HG03039 (cell line): Measurements from ENCODE around the gene CCDC12.

Experiments used
- ATAC-seq: cut with Tn5 transposase; IDR thresholded peaks from one replicate; pipeline ENCODE4 v1.9.1; 2021; ENCODE audit warnings: mild to moderate bottlenecking, moderate library complexity; ENCODE audit not compliant: unreplicated experiment

Gene CCDC12

DNA sequence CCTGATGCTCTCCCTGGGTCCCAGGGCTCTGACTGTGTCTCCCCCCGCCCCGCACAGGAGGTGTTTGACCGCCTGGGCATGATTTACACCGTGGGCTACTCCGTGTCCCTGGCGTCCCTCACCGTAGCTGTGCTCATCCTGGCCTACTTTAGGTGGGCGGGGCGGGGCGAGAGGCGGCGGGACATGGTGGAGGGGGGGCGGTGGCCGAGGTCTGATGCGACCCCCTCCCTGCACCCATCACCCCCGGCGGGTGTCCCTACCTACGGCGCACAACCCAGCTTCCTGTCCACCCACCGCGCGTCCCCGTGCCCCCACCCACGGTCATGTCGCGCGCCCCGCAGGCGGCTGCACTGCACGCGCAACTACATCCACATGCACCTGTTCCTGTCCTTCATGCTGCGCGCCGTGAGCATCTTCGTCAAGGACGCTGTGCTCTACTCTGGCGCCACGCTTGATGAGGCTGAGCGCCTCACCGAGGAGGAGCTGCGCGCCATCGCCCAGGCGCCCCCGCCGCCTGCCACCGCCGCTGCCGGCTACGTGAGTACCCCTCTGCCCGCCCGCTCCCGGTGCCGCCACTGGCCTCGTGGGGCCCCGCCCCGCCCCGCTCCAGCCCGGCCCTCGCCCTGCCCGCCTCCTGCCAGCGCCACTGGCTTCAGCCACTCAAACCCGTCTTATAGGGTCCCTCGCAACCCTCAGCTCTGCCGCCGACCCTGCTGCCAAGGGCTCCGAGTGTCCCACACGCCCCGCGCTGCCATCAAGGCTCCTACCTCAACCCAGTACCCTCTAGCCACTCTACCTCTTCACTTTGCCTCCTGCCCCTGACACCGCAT, 78.0 kb downstream of the CCDC12 start:
- no peak for ATAC-seq

GRCh38 chr3:46897829-46898320, 78.7 kb downstream of the CCDC12 start:
- no peak for ATAC-seq

DNA sequence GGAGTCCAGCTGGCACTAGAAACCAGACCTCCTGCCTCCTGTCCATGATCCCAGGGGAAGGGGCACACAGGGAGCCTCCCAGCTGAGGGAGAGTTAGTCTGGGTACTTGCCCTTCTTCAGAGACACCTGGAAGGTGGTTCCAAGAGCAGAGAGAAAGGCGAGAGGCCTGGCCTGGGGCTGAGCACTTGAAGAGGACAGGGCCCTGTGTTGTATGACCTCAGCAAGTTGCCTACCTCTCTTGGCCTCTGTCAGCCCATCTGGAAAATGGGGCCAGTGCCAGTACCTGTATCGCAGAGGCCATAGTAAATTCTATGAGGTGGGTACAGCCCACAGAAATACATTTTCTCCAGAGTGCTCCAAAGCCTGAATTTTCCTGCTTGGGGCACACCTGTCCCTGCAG, 79.5 kb downstream of the CCDC12 start:
- ATAC-seq: no peak

- no peak for ATAC-seq
These were observed 80.2 kb downstream of the CCDC12 start for GRCh38 chr3:46896386-46896785.

GRCh38 chr3:46895761-46896160, 80.8 kb downstream of the CCDC12 start:
- ATAC-seq: no peak

DNA sequence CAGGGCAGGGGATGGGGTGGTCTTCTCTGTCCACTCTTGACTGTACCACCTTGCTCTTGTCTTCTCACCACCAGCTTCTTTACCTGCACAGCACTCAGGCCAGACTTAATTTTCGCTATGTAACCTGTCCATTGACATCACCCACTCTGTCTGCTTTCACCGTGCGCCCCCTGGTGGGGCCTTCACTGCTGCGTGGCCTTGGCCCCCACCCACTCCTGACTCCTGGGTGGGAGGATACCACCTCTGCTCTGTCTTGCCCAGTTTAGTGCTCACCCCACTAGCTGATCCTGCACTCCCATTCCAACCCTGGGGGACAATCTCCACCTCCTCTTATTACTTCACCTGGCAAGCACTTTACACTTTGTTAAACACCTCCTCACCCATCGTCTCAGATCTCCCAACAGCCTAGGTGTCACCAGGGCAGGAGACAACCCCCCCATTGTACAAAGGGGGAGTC, 81.3 kb downstream of the CCDC12 start:
- ATAC-seq: no peak

GRCh38 chr3:46894256-46894655, 82.3 kb downstream of the CCDC12 start:
- ATAC-seq: no peak

DNA sequence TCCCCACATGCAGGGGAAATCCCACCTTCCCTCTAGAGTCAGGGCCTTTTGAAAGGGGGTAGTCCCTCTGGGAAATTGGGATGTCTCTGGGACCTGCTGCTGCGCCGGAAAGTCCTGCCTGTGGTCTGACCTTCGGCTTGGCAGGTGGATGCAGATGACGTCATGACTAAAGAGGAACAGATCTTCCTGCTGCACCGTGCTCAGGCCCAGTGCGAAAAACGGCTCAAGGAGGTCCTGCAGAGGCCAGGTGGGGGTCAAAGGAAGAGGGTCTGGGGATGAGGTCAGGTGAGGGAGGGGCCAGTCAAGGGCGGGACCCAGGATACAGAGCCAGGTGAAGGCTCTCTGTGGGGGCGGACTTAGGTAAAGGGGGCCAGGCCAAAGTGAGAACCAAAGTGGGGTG, 82.8 kb downstream of the CCDC12 start:
- ATAC-seq: no peak

DNA sequence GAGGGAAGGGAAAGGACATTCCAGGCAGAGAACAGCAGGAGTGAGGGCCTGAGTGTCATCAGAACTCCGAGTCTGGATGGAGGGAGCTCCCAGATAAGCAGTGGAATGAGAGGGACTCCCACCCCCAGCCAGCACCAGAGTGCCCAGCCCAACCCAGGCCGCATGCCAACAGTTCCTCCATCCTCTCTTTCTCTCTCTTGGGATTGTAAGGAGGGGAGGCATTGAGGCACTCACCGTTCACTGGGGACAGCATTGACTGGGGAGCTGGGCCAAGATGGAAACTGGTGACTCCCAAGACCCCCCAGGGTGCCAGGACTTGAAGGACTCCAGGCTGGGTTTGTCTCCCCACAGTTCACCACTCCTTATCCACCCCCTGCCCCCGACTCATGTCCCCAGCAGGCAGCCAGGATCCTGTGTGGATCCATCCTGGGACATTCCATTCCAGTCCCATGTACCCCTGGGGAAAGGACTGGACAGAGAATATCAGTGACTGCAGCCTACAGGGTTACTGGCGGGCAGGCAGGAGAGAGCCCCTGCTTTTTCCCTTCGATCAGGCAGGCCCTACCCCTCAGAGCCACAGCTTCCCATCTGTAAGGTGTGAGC, 83.3 kb downstream of the CCDC12 start:
- ATAC-seq: no peak

DNA sequence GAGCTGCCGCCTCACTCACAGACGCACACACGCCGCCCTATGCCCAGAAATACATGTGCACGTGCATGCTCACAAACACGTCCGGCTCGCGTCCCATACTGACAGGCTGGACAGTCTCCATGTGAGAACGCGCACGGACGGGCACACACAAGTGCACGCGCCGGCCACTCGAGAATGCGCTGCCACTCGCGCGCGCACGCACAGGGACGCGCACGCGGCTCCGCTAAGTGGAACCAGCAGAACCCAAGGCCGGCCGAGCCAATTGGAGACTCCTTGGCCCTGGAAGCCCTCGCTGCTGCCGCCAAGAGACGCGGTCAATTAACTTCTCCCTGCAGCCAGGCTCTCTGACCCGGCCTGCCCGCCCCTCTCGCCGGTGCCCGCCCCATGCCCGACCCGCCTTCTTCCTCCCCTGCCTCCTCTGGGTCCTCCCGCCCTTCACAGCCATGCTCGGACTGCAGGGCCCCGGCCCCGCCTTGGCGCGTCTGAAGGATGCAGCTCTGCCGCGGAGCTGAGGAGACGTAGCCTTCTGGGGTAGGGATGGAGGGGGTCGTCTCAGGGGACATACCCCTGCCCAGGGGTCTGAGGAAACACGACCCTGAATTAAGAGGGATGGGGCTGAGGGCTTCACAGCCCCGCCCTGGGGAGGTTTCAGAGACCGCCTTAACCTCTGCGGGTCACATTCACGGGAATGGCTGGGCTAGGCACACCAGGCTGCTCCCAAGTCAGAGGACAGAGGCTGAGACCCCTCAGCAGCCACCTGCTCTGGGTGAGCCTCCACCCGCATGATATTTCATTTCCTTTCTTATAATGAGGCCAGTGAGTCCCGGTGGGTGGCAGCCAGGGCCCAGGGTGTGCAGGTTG, 84.0 kb downstream of the CCDC12 start:
- ATAC-seq: no peak

- no peak for ATAC-seq
These were observed 85.4 kb downstream of the CCDC12 start for GRCh38 chr3:46891132-46891531.

- ATAC-seq: no peak
These were observed 86.4 kb downstream of the CCDC12 start for GRCh38 chr3:46890132-46890531.

GRCh38 chr3:46889381-46890110, 87.0 kb downstream of the CCDC12 start:
- ATAC-seq: no peak

DNA sequence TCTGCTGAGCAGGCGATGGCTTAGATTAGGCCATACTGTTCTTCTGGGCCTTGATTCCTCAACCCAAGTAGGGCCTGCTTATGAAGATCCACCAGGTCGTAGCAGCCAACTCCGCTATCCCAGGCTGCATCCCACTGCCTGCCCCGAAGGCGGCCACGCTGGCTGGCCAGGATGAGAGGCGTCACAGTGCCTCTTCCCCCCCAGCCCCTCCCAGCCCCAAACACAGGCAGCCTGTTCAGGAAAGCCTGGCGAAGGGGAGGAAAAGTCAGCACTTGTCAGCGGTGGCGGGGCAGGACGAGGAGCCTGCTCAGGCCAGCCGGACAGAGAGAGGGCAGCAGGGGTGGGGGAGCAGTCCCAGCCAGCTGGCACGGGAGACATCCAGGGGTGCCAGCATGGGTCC, 87.8 kb downstream of the CCDC12 start:
- ATAC-seq: no peak

DNA sequence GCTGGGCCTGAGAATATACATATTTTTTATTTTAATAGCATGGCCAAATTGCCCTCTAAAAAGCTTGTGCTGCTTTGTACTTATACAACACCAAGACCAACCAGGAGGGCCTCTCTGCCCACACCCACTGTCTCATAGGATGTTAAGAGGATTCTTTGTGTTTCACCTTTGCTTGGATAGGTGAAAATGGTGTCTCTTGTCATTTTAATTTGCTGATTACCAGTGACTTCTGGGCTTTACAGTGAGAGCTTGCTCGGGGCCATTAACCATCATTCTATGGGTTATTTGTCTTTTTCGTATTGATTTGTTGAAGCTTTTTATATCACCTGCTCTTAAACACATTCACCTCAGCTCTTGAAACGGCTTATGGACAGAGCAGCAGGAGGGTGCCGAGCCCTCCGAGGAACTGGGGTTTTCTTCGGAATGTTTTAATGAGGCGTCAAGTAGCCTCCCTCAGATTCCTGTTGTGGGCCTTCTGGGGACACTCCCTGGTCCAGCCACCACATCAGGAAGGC, 88.5 kb downstream of the CCDC12 start:
- ATAC-seq: no peak

GRCh38 chr3:46885612-46886011, 90.9 kb downstream of the CCDC12 start:
- ATAC-seq: no peak

DNA sequence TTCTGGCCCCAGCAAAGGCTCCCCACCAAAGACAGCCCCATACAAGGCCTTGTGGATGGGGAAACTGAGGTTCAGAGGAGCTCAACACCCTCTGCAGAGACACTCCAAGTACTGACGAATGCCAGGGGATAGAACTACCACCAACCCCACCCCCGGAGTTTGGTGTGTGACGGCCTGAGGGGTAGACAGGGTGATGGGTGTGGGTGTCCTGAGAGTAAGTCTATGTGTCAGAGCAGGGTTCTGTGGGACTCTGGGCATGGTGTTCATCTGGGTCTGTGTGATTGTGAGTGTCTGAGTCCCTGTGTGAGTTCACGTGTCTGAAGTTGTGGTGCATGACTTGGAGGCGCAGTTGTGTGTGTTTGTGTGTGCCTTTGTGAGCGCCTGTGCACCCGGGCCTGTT, 91.6 kb downstream of the CCDC12 start:
- ATAC-seq: no peak

DNA sequence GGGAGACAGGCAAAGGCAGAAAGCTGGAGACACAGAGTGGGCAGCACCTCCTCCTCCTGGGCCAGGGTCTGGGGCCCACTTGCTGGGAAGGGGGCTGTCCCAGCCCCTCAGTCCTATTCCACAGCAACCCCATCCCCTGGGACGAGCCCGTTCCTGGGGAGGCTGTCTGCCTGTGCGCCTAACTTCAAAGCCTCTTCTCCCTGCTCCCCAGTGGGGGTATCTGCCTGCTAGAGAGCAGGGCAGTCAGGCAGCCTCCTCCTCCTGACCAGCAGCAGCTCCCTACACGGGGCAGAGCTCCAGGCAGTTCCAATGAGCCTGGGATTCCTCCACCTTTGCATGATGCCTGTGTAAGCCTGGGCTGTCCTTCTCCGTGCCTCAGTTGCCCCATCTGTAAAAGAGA, 92.1 kb downstream of the CCDC12 start:
- ATAC-seq: no peak

GRCh38 chr3:46883830-46884185, 92.7 kb downstream of the CCDC12 start:
- no peak for ATAC-seq

DNA sequence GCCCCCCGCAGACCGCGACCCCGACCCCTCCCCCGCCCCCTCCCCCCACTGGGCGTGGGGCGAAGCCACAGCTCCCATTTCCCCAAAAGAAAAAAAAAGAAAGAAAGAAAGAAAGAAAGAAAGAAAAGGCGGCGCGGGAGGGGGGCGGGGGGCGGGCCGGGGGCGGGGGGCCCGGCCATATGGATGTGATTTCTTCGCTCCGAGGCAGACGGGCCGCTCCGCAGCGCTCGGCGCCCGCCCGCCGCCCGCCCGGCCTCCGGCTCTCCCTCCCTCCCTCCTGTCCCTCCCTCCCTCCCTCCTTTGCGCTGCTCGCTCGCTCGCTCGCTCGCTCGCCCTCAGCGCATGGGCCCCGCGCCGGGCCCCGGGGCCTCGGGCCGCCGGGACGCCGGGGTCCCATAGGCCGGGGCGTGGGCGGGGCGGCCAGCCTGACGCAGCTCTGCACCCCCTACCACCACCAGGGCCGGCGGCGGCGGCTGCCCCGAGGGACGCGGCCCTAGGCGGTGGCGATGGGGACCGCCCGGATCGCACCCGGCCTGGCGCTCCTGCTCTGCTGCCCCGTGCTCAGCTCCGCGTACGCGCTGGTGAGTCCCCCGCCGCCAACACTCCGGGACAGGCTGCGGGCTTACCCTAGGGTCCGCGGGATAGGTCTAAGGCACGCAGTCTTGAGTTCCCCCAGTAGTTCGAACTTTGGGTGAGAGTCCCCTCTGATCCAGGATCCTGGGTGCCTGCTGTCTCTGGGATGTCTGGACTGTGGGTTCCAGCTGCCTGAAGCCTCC, 93.3 kb downstream of the CCDC12 start:
- ATAC-seq: no peak
